Activated CD4-positive, alpha-beta memory T cell treated with anti-CD3 and anti-CD28 coated beads, Interleukin-2, amount 10 ng/mL, durations not matched to agents 7 days and 5 days (primary cell): ENCODE results near the gene FOXL1. TPM values are rescaled to one million over a fixed set of nuclear protein-coding genes. Genes with fewer than 3 reads are reported as not detected.

Experiments
- CTCF ChIA-PET: fragments of 350-600 bp; sonication (Branson Sonifier 250); formaldehyde crosslinking; loops from one replicate; lab custom pipeline; 2021; ENCODE audit warnings: antibody characterized with exemption, inconsistent platforms; lab: Charles Lee
- POLR2A ChIA-PET: fragments of 350-600 bp; sonication (Branson Sonifier 250); formaldehyde crosslinking; loops from one replicate; lab custom pipeline; 2021; ENCODE audit warnings: antibody characterized with exemption; lab: Charles Lee
- DNase-seq: peaks from one replicate; pipeline ENCODE4 v3.0.0-alpha.2; 2020
- H3K27ac Mint-ChIP-seq: one replicate; pipeline ENCODE4 v1.8.0; 2021; ENCODE audit warnings: mild to moderate bottlenecking, mixed read lengths
- H3K27me3 Mint-ChIP-seq: one replicate; pipeline ENCODE4 v1.8.0; 2021; ENCODE audit warnings: mixed read lengths
- H3K36me3 Mint-ChIP-seq: one replicate; pipeline ENCODE4 v1.8.0; 2021; ENCODE audit warnings: low read depth, mixed read lengths
- H3K4me1 Mint-ChIP-seq: one replicate; pipeline ENCODE4 v1.8.0; 2021; ENCODE audit warnings: mixed read lengths
- H3K4me3 Mint-ChIP-seq: one replicate; pipeline ENCODE4 v1.8.0; 2021; ENCODE audit warnings: mild to moderate bottlenecking, mixed read lengths
- H3K9me3 Mint-ChIP-seq: one replicate; pipeline ENCODE4 v1.8.0; 2021; ENCODE audit warnings: mixed read lengths
- total RNA-seq, 2 experiments: library from RNA; stranded (reverse); gene quantifications; one replicate each; pipeline ENCODE4 v1.2.3, GENCODE V29; 2021

The FOXL1 gene
- total RNA-seq: not detected

DNA sequence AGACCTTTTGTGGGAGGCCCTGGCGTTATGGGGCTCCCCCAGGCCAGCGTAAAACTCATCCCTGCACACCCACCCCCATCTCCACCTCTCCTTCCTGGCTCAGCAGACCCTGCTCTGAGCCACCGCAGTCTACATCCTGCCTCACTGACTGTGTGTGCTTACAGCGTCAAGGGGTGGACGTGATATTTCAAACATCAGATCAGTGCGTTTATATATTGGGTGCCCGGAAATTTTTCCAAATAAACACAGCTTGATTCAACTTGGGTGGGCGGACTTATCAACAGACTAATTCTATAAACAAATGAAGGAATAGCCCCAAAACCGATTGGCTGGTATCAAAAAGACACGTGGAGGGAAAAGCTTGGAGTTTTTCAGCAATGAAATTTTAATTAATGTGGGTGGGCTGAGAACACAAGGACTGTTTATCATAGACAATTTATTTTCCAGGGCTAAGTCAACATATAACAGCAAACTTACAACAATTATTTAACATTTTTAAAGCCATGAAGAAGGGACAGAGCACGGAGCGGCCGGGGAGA lies at the start of gene FOXL1:
Gene FOXL1, plus strand, starts transcription at position 489 of the 539 bp plus-strand sequence. CDS start 175 bp downstream, outside the sequence.
- H3K27ac Mint-ChIP-seq: no peak within 1 kb of the TSS
- H3K9me3 Mint-ChIP-seq: no peaks in the 10 kb centered on the region
- H3K27me3 Mint-ChIP-seq: peaks cover 74% of the 10 kb centered on the region
- ChIA-PET CTCF (no interaction called here), POLR2A (no interaction called here)
- DNase-seq: no peak
- no peaks in the 10 kb centered on the region for H3K36me3 Mint-ChIP-seq
- no peak within 1 kb of the TSS for H3K4me3 Mint-ChIP-seq
- H3K4me1 Mint-ChIP-seq: peaks cover 9% of the 10 kb centered on the region

- no peak overlapping the region for H3K27ac Mint-ChIP-seq
- H3K9me3 Mint-ChIP-seq: no peaks in the 10 kb centered on the region
- no peaks in the 10 kb centered on the region for H3K27me3 Mint-ChIP-seq
- ChIA-PET CTCF (no interaction called here), POLR2A (no interaction called here)
- no peak overlapping the region for H3K4me3 Mint-ChIP-seq
- no peak for DNase-seq
- H3K36me3 Mint-ChIP-seq: no peaks in the 10 kb centered on the region
- H3K4me1 Mint-ChIP-seq: no peaks in the 10 kb centered on the region
These were observed 49.2 kb upstream of the FOXL1 start for GRCh38 chr16:86529160-86529559.

GRCh38 chr16:86530251-86531190 lies 47.8 kb upstream of the FOXL1 start:
- Mint-ChIP-seq H3K4me1 (no peaks in the 10 kb centered on the region), H3K4me3 (no peak overlapping the region), H3K36me3 (no peaks in the 10 kb centered on the region), H3K27me3 (no peaks in the 10 kb centered on the region), H3K27ac (no peak overlapping the region), H3K9me3 (no peaks in the 10 kb centered on the region)
- no peak for DNase-seq
- POLR2A ChIA-PET: no interaction called here
- CTCF ChIA-PET: no interaction called here

GRCh38 chr16:86531191-86531545 lies 47.2 kb upstream of the FOXL1 start:
- H3K9me3 Mint-ChIP-seq: no peaks in the 10 kb centered on the region
- H3K27ac Mint-ChIP-seq: no peak overlapping the region

GRCh38 chr16:86531641-86532525 lies 46.5 kb upstream of the FOXL1 start:
- no peaks in the 10 kb centered on the region for H3K27me3 Mint-ChIP-seq
- CTCF ChIA-PET: no interaction called here
- no peaks in the 10 kb centered on the region for H3K9me3 Mint-ChIP-seq
- POLR2A ChIA-PET: no interaction called here
- no peak overlapping the region for H3K27ac Mint-ChIP-seq
- DNase-seq: no peak
- H3K4me3 Mint-ChIP-seq: no peak overlapping the region
- H3K4me1 Mint-ChIP-seq: no peaks in the 10 kb centered on the region
- H3K36me3 Mint-ChIP-seq: no peaks in the 10 kb centered on the region

More at GRCh38 chr16:86531191-86531545, 47.2 kb upstream of the FOXL1 start:
- no peaks in the 10 kb centered on the region for H3K36me3 Mint-ChIP-seq
- H3K4me1 Mint-ChIP-seq: no peaks in the 10 kb centered on the region
- ChIA-PET CTCF (no interaction called here), POLR2A (no interaction called here)
- DNase-seq: no peak
- no peak overlapping the region for H3K4me3 Mint-ChIP-seq
- H3K27me3 Mint-ChIP-seq: no peaks in the 10 kb centered on the region

DNA sequence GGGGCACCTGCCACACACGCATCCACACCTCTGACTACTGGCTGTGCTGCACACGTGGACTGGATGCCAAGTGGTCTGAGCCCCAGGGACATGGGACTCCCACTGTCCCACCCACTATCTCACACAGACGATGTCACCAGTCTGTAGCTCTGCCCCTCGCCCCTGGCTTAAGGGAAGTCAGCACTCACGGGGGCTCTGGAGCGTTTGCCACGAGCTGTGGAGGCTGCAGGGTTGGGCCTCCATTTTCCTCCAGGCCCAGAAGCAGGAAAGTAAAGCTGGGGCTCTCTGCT lies 45.9 kb upstream of the FOXL1 start:
- DNase-seq: no peak
- Mint-ChIP-seq H3K27me3 (no peaks in the 10 kb centered on the region), H3K9me3 (no peaks in the 10 kb centered on the region), H3K36me3 (no peaks in the 10 kb centered on the region), H3K27ac (no peak overlapping the region), H3K4me1 (no peaks in the 10 kb centered on the region), H3K4me3 (no peak overlapping the region)
- POLR2A ChIA-PET: interaction anchor here (1.2 kb wide), 1 partner anchor 12 kb away, joined by 3 read pairs; no protein-coding TSS in a partner anchor
- CTCF ChIA-PET: no interaction called here

- ChIA-PET POLR2A (interaction anchor here (1.2 kb wide), 1 partner anchor 12 kb away, joined by 3 read pairs; no protein-coding TSS in a partner anchor), CTCF (no interaction called here)
- no peaks in the 10 kb centered on the region for H3K36me3 Mint-ChIP-seq
These were observed 45.3 kb upstream of the FOXL1 start for GRCh38 chr16:86533076-86533475.

DNA sequence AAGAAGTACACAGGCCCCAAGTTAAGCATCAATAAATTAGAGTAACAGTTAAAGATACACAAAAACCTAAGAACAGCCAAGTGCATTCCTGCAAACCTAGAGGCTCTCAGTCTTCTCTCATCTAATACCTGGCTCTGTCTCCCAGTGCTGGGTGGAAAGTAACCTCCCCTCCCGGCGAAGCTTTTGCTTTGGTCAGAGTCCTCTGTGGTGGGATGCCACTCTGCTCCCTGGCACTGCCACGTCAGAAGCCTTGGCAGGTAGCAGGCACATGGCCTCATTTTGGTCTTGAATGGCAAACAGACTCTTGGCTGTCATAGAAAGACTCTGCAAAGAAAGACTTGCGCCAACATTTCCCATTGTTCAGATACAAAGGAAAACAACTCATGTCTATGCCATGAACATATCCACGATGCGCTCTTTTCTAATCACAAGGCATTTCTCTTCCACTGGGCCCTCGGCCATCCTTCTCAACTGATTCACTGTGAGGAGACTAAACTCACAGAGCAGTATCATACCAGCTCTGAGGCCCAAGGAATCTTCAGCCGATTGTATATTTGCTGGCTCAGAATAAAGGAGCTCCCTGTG lies 44.5 kb upstream of the FOXL1 start:
- H3K27ac Mint-ChIP-seq: no peak overlapping the region
- H3K4me1 Mint-ChIP-seq: no peaks in the 10 kb centered on the region
- H3K9me3 Mint-ChIP-seq: no peaks in the 10 kb centered on the region
- POLR2A ChIA-PET: interaction anchor here (1.2 kb wide), 1 partner anchor 13 kb away, joined by 3 read pairs; no protein-coding TSS in a partner anchor
- H3K27me3 Mint-ChIP-seq: no peaks in the 10 kb centered on the region
- CTCF ChIA-PET: no interaction called here
- no peak for DNase-seq
- H3K36me3 Mint-ChIP-seq: no peaks in the 10 kb centered on the region
- H3K4me3 Mint-ChIP-seq: no peak overlapping the region

More at GRCh38 chr16:86533076-86533475, 45.3 kb upstream of the FOXL1 start:
- no peak for DNase-seq
- no peak overlapping the region for H3K27ac Mint-ChIP-seq
- no peaks in the 10 kb centered on the region for H3K9me3 Mint-ChIP-seq
- no peak overlapping the region for H3K4me3 Mint-ChIP-seq
- H3K4me1 Mint-ChIP-seq: no peaks in the 10 kb centered on the region
- H3K27me3 Mint-ChIP-seq: no peaks in the 10 kb centered on the region

DNA sequence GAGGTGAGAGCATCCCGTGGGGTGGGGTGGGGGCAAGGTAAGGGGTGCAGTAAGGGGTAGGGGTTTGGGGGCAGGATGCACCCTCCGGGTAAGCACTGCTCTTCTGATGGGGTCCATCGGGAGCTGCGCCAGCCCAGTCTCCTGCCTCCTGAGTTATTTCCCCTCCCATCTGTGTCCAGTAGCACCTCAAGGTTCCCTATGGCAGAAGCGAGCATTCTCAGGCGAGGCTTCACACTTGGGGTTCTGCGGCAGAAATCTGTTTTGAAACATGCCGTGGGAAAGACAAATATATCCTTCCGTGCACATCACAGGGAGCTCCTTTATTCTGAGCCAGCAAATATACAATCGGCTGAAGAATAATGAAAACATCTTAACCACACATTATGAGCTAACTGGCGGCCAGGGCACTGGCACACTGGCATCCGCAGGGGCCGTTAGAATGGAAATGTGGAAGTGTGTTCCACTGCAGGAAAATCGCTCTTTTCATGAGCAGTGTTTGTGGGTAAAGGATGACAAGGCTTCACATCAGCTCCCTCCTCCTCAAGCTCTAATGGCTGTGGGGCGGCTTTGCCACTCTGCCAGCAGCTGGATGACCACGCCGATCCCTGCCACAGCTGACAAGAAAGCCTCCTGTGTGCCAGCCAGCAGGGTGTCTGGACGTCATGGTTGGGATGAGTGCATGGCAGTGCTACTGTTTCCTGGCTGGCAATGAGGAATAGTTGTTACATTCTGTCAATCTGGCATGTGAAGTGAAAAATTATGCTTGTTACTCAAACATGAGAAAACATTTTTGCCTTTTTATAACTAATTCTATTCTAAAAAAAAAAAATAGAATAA lies 43.4 kb upstream of the FOXL1 start:
- no peaks in the 10 kb centered on the region for H3K4me1 Mint-ChIP-seq
- H3K36me3 Mint-ChIP-seq: peaks cover 7% of the 10 kb centered on the region
- no peak overlapping the region for H3K4me3 Mint-ChIP-seq
- no peaks in the 10 kb centered on the region for H3K27me3 Mint-ChIP-seq
- ChIA-PET POLR2A (no interaction called here), CTCF (no interaction called here)
- no peak overlapping the region for H3K27ac Mint-ChIP-seq
- no peaks in the 10 kb centered on the region for H3K9me3 Mint-ChIP-seq
- no peak for DNase-seq

- DNase-seq: no peak
- CTCF ChIA-PET: no interaction called here
- Mint-ChIP-seq H3K4me1 (no peaks in the 10 kb centered on the region), H3K27me3 (no peaks in the 10 kb centered on the region), H3K36me3 (peaks cover 15% of the 10 kb centered on the region), H3K27ac (no peak overlapping the region), H3K4me3 (no peak overlapping the region), H3K9me3 (no peaks in the 10 kb centered on the region)
- POLR2A ChIA-PET: no interaction called here
These were observed 41.7 kb upstream of the FOXL1 start for GRCh38 chr16:86536621-86537020.

DNA sequence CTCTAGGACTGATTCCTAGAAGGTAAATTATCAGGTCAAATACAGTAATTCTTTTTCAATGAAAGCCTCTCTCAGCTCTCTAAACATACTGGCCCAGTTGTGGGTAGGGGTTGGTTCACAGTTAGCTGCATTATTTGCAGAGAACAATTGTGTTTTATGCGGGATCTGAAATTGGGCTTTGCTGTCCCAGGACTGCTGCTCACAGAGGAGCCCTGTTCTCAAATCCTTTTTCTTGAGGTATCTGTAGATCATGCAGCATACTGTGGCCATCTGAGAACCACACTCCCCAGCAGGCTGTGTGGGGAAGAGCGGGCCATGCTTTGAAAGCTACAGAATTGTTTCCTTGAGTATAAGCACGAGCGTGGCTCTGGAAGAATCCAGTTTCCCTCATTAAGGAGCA lies 40.9 kb upstream of the FOXL1 start:
- CTCF ChIA-PET: no interaction called here
- H3K4me3 Mint-ChIP-seq: no peak overlapping the region
- no peak overlapping the region for H3K27ac Mint-ChIP-seq
- H3K27me3 Mint-ChIP-seq: no peaks in the 10 kb centered on the region
- POLR2A ChIA-PET: no interaction called here
- H3K9me3 Mint-ChIP-seq: no peaks in the 10 kb centered on the region
- peaks cover 15% of the 10 kb centered on the region for H3K36me3 Mint-ChIP-seq
- no peaks in the 10 kb centered on the region for H3K4me1 Mint-ChIP-seq
- no peak for DNase-seq

- DNase-seq: no peak
- ChIA-PET CTCF (no interaction called here), POLR2A (no interaction called here)
- H3K36me3 Mint-ChIP-seq: peaks cover 15% of the 10 kb centered on the region
- H3K4me3 Mint-ChIP-seq: no peak overlapping the region
- no peaks in the 10 kb centered on the region for H3K27me3 Mint-ChIP-seq
- H3K4me1 Mint-ChIP-seq: no peaks in the 10 kb centered on the region
- no peaks in the 10 kb centered on the region for H3K9me3 Mint-ChIP-seq
- no peak overlapping the region for H3K27ac Mint-ChIP-seq
These were observed 40.1 kb upstream of the FOXL1 start for GRCh38 chr16:86538196-86538780.
